ENCODE data around the gene GET4.

DNA sequence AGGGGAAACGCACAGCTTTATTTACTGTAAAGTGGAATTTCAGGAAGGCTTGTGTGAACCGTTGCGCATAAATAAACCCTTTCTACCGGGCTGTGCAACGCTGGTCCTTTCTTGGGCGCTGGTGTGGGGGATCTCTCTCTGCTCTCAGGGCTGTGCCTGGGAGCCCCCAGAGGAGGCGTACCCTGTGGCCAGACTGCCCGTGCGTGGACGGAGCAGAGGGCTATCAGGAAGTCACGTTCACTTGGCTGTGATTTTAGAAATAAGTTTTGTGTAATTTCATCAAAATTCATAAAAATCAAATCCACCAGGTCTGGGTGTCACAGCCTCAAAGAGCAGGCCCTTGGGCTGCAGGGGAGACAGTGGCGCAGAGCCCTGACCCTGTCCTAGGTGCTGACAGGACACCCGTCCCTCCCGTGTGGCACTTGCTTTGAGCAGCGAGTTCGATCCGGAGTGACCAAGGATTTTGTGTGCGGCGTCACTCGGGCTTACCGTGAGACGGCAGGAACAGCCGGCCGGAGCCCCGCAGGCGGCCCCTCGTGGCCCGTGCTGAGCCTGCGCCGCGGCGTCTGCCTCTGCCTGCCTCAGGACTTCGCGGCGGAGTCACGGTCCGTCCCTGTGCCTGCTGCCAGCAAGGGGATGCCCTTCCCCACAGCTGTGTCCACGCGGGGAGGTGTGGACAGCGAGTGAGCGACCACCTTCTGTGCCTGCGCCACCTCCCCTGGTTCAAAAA, 20.2 kb downstream of the GET4 start:
- TF ChIP-seq, protein P1, sequence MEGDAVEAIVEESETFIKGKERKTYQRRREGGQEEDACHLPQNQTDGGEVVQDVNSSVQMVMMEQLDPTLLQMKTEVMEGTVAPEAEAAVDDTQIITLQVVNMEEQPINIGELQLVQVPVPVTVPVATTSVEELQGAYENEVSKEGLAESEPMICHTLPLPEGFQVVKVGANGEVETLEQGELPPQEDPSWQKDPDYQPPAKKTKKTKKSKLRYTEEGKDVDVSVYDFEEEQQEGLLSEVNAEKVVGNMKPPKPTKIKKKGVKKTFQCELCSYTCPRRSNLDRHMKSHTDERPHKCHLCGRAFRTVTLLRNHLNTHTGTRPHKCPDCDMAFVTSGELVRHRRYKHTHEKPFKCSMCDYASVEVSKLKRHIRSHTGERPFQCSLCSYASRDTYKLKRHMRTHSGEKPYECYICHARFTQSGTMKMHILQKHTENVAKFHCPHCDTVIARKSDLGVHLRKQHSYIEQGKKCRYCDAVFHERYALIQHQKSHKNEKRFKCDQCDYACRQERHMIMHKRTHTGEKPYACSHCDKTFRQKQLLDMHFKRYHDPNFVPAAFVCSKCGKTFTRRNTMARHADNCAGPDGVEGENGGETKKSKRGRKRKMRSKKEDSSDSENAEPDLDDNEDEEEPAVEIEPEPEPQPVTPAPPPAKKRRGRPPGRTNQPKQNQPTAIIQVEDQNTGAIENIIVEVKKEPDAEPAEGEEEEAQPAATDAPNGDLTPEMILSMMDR (IDR thresholded peaks at IDR 0.05): no peak
- no peak for TF ChIP-seq POLR2A (IDR thresholded peaks at IDR 0.05)
